Activated T-cell treated with anti-CD3 and anti-CD28 coated beads for 4 hours (primary cell): ENCODE data around the gene CIZ1.

Source experiments
- DNase-seq: peaks from one replicate; pipeline ENCODE4 v3.0.0-alpha.2; 2020

Gene CIZ1

DNA sequence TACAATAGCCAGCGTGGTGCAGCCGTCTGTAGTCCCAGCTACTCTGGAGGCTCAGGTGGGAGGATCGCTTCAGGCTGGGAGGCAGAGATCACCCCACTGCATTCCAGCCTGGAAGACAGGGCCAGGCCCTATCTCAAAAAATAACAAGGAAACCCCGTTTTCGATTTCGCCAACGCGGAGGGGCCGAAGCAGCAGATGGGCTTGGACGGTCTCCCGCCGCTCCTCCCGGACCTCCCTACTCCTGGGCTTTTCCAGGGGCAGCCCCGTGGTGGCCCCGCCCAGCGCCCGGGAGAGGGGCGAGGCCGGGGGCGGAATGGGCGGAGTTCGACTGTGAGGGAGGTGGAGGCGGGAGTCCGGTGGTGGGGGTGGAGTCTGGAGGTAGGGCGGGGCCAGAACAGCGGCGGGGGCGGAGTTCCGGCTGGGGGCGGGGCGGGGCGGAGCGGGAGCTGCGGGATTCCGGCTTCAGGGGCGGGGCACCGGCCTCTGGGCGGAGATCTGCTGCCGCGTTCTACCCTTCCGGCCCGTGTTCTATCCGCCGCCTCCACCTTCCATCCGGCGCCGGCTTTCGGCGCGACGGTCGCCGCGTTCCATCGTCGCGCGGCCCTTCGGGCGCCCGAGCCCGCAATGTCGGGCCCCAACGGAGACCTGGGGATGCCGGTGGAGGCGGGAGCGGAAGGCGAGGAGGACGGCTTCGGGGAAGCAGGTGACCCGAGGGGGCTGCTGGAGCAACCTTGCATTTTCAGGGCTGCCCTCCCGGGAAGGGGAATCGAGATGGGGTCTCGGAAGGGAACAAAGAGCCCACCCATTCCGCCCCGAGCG lies 31.4 kb downstream of the CIZ1 start, which contains the start of gene BBLN:
Gene BBLN, plus strand, starts transcription at position 482 of the 819 bp plus-strand sequence. Its CDS starts 143 bp downstream, at position 625.
- DNase-seq: peak; percentile 93

GRCh38 chr9:128159522-128159783 lies 31.9 kb downstream of the CIZ1 start:
- no peak for DNase-seq

GRCh38 chr9:128155736-128156500 lies 35.5 kb downstream of the CIZ1 start:
- no peak for DNase-seq

- no peak for DNase-seq
Observed at GRCh38 chr9:128153947-128154695, 37.3 kb downstream of the CIZ1 start.

DNA sequence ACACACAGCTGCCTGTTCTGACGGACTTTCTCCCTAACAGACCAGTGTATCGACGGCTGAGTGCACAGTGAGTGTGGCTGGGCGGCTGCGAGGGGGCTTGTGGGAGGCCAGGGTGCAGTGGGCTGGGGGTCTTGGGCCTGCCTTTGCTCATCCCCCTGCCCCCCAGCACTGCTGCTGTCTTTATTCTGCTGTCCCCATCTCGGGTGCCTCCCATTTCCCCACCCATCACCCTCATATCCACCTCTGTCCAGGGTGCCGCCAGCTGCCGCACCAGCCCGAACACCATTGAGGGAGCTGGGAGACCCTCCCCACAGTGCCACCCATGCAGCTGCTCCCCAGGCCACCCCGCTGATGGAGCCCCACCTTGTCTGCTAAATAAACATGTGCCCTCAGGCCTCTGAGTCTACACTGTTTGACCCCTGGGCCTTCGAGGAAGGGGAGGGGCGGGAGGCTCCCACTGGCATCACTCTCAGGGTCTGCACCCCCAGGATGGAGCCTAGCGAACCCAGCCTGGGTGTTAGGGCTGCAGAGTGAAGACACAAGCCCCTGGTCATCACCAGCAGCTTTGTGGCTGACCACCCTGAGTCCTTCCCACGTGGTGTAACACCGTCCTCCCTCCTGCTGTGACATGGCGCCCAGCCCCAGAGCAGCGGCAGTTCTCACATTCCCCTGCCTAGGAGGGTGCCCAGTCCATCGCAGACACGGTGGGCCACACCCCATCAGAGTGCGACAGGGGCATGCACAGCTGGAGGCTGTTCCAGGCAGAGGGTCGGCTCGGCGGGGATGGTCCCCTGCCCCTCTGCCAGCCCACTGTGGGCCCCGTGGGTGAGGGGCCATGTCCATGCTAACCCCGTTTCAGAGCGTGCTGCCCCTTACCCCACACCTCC lies 38.1 kb downstream of the CIZ1 start:
- no peak for DNase-seq

DNA sequence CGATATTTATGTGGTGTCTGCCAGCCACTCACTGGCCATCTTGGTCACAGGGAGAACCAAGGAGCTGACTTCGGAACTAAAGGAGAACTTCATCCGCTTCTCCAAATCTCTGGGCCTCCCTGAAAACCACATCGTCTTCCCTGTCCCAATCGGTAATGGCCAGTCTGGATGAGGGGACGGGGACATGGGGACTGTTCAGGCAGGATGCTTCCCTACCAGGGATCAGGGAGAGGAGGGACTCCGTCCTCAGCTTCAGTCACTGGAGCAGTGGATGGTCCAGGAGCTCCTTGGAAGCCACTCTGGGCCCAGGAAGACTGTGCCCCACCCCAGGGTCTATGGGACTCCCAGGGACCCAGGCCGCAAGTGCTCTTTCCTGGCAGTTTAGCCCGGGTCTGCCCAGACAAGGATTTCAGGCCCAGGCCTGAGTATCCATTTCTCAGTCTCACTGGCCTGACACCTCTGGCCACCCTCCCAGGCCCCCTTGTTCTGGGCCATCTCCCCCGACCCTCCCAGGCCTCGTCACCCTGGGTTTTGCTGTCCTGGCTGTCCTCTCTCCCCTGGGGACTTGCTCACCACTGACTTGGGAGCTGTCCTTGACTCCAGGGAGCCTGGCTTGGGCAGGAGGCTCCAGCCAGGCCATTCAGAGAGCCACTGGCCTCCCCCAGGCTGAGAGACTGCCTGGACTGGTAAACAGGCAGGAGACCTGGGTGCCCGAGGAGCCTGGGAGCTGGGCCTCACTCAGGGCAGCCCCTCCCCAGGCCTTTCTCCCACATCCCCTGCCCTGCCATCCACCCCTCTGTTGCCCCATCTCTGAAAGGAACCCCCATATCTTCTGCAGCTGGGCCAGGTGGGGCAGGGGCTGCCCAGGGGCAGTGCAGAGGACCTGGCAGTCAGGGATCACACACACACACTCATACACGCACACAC lies 39.0 kb downstream of the CIZ1 start:
- DNase-seq: no peak

GRCh38 chr9:128151309-128152132 lies 39.9 kb downstream of the CIZ1 start:
- no peak for DNase-seq

GRCh38 chr9:128150594-128151308 lies 40.6 kb downstream of the CIZ1 start:
- no peak for DNase-seq

DNA sequence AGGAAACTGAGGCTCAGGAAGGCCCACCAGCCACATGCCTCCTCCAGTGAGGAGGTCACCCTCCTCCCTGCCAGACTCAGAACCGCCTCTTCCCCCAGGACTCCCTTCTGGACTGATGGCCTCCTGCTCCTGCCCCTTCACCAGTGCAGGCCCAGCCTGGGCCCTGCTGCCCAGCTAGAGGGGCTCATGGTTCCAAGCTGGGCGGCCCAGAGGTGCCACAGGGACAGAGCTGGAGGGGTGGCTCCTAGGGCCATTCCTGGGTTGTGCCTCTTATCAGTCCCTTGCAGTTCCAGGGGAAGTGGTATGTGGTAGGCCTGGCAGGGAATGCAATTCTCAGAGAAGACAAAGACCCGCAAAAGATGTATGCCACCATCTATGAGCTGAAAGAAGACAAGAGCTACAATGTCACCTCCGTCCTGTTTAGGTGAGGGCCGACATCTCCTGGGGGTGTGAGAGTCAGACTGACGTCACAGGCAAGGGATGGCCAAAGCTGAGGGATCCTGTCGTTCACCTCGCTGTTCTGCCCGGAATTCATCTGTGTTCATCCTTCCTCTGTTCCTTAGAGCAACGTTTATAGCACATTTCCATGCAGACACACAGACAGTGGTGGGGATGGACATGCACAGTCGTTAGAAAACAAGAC lies 41.3 kb downstream of the CIZ1 start:
- no peak for DNase-seq

GRCh38 chr9:128149001-128149701 lies 42.2 kb downstream of the CIZ1 start, which contains the start of gene LCN2:
LCN2 (plus strand) TSS chr9:128149453; CDS start chr9:128149526, 73 bp downstream.
- no peak for DNase-seq

GRCh38 chr9:128148509-128149000 lies 42.8 kb downstream of the CIZ1 start:
- no peak for DNase-seq

- no peak for DNase-seq
Observed at GRCh38 chr9:128146591-128147120, 44.7 kb downstream of the CIZ1 start.

- DNase-seq: no peak
Observed at GRCh38 chr9:128145951-128146351, 45.4 kb downstream of the CIZ1 start.

- no peak for DNase-seq
Observed at GRCh38 chr9:128145536-128145935, 45.8 kb downstream of the CIZ1 start.

DNA sequence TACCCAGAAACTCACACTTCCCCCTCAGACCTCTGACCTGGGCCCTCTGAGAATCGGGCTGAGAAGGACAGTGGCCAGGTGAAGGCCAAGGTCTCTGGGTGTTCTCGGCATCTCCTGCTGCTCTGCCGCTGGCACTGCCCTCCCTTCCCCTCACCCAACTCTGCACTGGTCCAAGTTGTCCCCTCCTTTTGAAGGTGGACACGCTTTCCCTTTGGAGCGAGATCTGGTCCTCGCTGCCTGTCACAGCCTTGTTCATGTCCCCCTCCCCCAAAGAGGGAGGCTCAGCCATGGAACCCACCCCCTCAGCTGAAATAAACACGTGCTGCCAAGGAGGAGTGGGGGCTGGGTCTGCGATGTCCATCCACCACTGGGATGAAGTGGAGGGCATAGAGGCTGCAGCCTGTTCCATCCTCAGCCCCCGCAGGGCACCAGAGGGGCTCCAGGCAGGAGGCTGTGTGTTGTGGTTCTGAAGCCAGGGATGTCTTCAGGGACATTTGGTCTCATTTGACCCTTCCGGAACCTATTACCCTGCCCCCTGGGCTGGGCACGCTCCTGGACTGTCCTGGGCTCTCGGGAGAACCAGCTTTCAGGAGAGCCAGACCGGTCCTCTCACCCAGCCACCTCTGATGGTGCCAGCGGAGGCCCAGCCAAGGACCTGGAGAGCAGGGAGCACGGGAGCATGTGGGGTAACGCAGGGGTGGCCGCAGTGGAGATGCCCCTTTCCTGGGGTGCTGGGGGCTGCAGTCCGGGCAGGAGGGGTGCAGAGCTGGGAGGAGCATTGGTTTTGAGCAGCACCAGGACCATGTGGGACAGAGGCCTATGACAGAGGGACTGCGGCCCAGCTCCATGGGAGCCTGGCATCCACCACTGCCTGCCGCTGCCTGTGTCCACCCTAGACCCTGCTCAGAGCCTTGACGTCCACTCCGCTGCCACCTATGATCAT lies 46.9 kb downstream of the CIZ1 start:
- DNase-seq: no peak

- DNase-seq: no peak
Observed at GRCh38 chr9:128143525-128144238, 47.7 kb downstream of the CIZ1 start.
